HepG2 (cell line): ENCODE measurements around the gene NUDT22. TPM values are rescaled to one million over a fixed set of nuclear protein-coding genes. Genes with fewer than 3 reads are reported as not detected.
A peak's percentile ranks its signal among the peaks of the same experiment; 100 is the strongest.

Experiments
- ATAD3A ChIP-seq: sonication (generic); formaldehyde crosslinking; IDR thresholded peaks from 2 replicates; pipeline ENCODE4 v1.4.0; 2020; ENCODE audit warnings: missing genetic modification reagents
- BRD4 ChIP-seq: sonication (generic); formaldehyde crosslinking; IDR thresholded peaks from 2 replicates; pipeline ENCODE4 v1.4.0; 2020; ENCODE audit warnings: missing genetic modification reagents
- FIP1L1 ChIP-seq: fragments of 200-400 bp; formaldehyde crosslinking; IDR thresholded peaks from 2 replicates; pipeline ENCODE4 v1.6.1; 2018; ENCODE audit warnings: low read depth, mild to moderate bottlenecking, low read length, moderate library complexity, borderline replicate concordance; ENCODE audit not compliant: insufficient read depth
- FLYWCH1 ChIP-seq: sonication (generic); formaldehyde crosslinking; IDR thresholded peaks from 2 replicates; pipeline ENCODE4 v1.8.1; 2023; ENCODE audit warnings: mild to moderate bottlenecking, missing genetic modification reagents
- GFI1 ChIP-seq: sonication (generic); formaldehyde crosslinking; IDR thresholded peaks from 2 replicates; pipeline ENCODE4 v1.5.0; 2020; ENCODE audit warnings: missing genetic modification reagents, mild to moderate bottlenecking, borderline replicate concordance
- HNRNPH1 ChIP-seq: fragments of 200-400 bp; formaldehyde crosslinking; optimal IDR thresholded peaks from 2 replicates; pipeline ENCODE3; 2017; ENCODE audit warnings: mild to moderate bottlenecking, low read depth, low read length
- KLF13 ChIP-seq: sonication (generic); formaldehyde crosslinking; IDR thresholded peaks from 2 replicates; pipeline ENCODE4 v1.4.0; 2020; ENCODE audit warnings: mild to moderate bottlenecking, missing genetic modification reagents
- MIER3 ChIP-seq: IDR thresholded peaks from 2 replicates; pipeline ENCODE4 v1.6.1; 2016; ENCODE audit warnings: missing compliant biosample characterization, borderline replicate concordance
- MTA3 ChIP-seq: sonication (generic); formaldehyde crosslinking; IDR thresholded peaks from 2 replicates; pipeline ENCODE4 v1.4.0; 2020; ENCODE audit warnings: missing genetic modification reagents
- MYC ChIP-seq: sonication (generic); formaldehyde crosslinking; IDR thresholded peaks from 2 replicates; pipeline ENCODE4 v1.9.0; 2021; ENCODE audit warnings: missing genetic modification reagents, borderline replicate concordance
- NR2F6 ChIP-seq, 2 experiments: IDR thresholded peaks; 2 replicates each; pipeline ENCODE4 v1.6.1; 2016; ENCODE audit warnings: antibody characterized with exemption in 1 of 2, mild to moderate bottlenecking in 1 of 2
- RAD21 ChIP-seq: fragments of 450-650 bp; formaldehyde crosslinking; IDR thresholded peaks from 2 replicates; pipeline ENCODE4 v1.5.0; 2020; ENCODE audit warnings: mild to moderate bottlenecking
- RBM39 ChIP-seq: fragments of 200-400 bp; formaldehyde crosslinking; IDR thresholded peaks from one replicate; pipeline ENCODE4 v1.6.1; 2018; ENCODE audit warnings: antibody characterized with exemption, mild to moderate bottlenecking, low read depth, low read length; ENCODE audit not compliant: poor library complexity, severe bottlenecking
- RFX1 ChIP-seq: fragments of 450-650 bp; IDR thresholded peaks from 2 replicates; pipeline ENCODE4 v1.6.1; 2017
- SRSF4 ChIP-seq: fragments of 200-400 bp; formaldehyde crosslinking; IDR thresholded peaks from one replicate; pipeline ENCODE4 v1.6.1; 2018; ENCODE audit warnings: mild to moderate bottlenecking, low read depth, low read length, moderate library complexity; ENCODE audit not compliant: poor library complexity, severe bottlenecking
- ZFP62 ChIP-seq: sonication (generic); formaldehyde crosslinking; IDR thresholded peaks from 2 replicates; pipeline ENCODE4 v1.4.0; 2020; ENCODE audit warnings: missing genetic modification reagents
- ZFP82 ChIP-seq: sonication (generic); formaldehyde crosslinking; IDR thresholded peaks from 2 replicates; pipeline ENCODE4 v1.5.1; 2020; ENCODE audit warnings: mild to moderate bottlenecking, missing genetic modification reagents, borderline replicate concordance
- ZMYM4 ChIP-seq: sonication (generic); formaldehyde crosslinking; IDR thresholded peaks from 2 replicates; pipeline ENCODE4 v1.8.1; 2023; ENCODE audit warnings: mild to moderate bottlenecking, missing genetic modification reagents
- ZNF790 ChIP-seq: sonication (generic); formaldehyde crosslinking; IDR thresholded peaks from 2 replicates; pipeline ENCODE4 v1.8.0; 2022; ENCODE audit warnings: missing genetic modification reagents, mild to moderate bottlenecking, borderline replicate concordance
- polyA plus RNA-seq, 8 experiments: library from polyadenylated mRNA; depleted of rRNA in 3 of 8; stranded (reverse) in 7 of 8; unstranded in 1 of 8; fragments of >200 nt; fragmentation: Illumina TruSeq in 4 of 8; extraction: Trizol in 4 of 8; gene quantifications; 2 replicates each; pipeline versions ENCODE4 v1.2.1 to v1.2.3, GENCODE V29; 2011 to 2016; ENCODE audit warnings: low read depth in 4 of 8, missing spikeins in 1 of 8, mixed read lengths in 1 of 8; ENCODE audit not compliant: insufficient read depth in 1 of 8
- total RNA-seq, 5 experiments: library from RNA; depleted of rRNA; stranded (reverse); fragments of >200 nt; fragmentation: Illumina TruSeq; extraction: Trizol; gene quantifications; 2 replicates each; pipeline ENCODE4 v1.2.3, GENCODE V29; 2016; ENCODE audit warnings: low read depth in 1 of 5
- TF ChIP-seq, protein P1 (sequence below): IDR thresholded peaks from 2 replicates; pipeline ENCODE4 v1.6.1; 2016; ENCODE audit warnings: missing compliant biosample characterization, missing genetic modification reagents, borderline replicate concordance
- TF ChIP-seq, protein P2 (sequence below): sonication (generic); formaldehyde crosslinking; IDR thresholded peaks from 2 replicates; pipeline ENCODE4 v1.4.0; 2020; ENCODE audit warnings: missing genetic modification reagents
- TF ChIP-seq, protein P3 (sequence below), 2 experiments: sonication (generic) in 1 of 2; formaldehyde crosslinking in 1 of 2; IDR thresholded peaks; 2 replicates each; pipeline versions ENCODE4 v1.5.1 to v1.6.1; 2011 to 2020; ENCODE audit warnings: borderline replicate concordance in 1 of 2, low read depth in 1 of 2, low read length in 1 of 2, mild to moderate bottlenecking in 1 of 2, missing genetic modification reagents in 1 of 2, moderate library complexity in 1 of 2
- TF ChIP-seq, protein P4 (sequence below): IDR thresholded peaks from 2 replicates; pipeline ENCODE4 v1.6.1; 2016; ENCODE audit warnings: control low read depth
- TF ChIP-seq, protein P5 (sequence below): IDR thresholded peaks from 2 replicates; pipeline ENCODE4 v1.6.1; 2016; ENCODE audit warnings: low read depth

Gene NUDT22
- total and polyA plus RNA-seq, 2 of the 13 experiments (the other 11 are each of a cell fraction or from before 2014, with no cell fraction given) = 33.5 to 39.8 TPM

DNA sequence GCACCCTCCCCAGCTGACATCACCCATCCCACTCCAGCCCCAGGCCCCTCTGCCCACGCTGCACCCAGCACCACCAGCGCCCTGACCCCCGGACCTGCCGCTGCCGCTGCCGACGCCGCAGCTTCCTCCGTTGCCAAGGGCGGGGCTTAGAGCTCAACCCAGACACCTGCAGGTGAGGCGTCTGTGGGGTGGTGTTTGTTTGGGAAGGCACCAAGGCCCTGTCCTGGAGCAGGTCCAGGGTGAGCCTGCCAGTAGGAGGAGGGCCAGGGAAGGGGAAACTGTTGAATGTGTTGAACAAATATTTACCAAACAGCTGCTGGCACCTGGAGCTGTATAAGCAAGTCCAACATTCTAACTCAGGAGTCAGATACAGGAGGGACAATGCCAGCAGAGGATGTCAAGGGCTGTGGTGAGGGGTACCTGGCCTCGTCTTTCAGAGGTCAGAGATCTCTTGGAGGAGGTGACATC lies 11.4 kb downstream of the NUDT22 start (continued):
- TF ChIP-seq, protein P1, sequence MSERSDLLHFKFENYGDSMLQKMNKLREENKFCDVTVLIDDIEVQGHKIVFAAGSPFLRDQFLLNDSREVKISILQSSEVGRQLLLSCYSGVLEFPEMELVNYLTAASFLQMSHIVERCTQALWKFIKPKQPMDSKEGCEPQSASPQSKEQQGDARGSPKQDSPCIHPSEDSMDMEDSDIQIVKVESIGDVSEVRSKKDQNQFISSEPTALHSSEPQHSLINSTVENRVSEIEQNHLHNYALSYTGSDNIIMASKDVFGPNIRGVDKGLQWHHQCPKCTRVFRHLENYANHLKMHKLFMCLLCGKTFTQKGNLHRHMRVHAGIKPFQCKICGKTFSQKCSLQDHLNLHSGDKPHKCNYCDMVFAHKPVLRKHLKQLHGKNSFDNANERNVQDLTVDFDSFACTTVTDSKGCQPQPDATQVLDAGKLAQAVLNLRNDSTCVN (CRISPR knock-in tag) = 0 out of 2 replicates have a peak, but pooled peaks have one; percentile 38
- TF ChIP-seq MYC (CRISPR knock-in tag) (peak; percentile 37; the same call in 1 of the 2 replicates), RBM39 (no peak), RAD21 (CRISPR knock-in tag) (no peak), ZFP82 (CRISPR knock-in tag) (no peak), SRSF4 (no peak), NR2F6 (IDR thresholded peaks at IDR 0.05) (0 out of 2 replicates have a peak, but pooled peaks have one; percentile 19), NR2F6 (CRISPR knock-in tag; IDR thresholded peaks at IDR 0.05) (peak; percentile 56; the same call in 1 of the 2 replicates), MIER3 (CRISPR knock-in tag) (no peak; the same call in 1 of the 2 replicates), RFX1 (peak; percentile 70), HNRNPH1 (no peak), ATAD3A (CRISPR knock-in tag) (no peak), GFI1 (CRISPR knock-in tag) (no peak), ZFP62 (CRISPR knock-in tag) (no peak), FLYWCH1 (CRISPR knock-in tag) (no peak), ZNF790 (no peak), MTA3 (no peak), FIP1L1 (no peak), BRD4 (CRISPR knock-in tag) (no peak), ZMYM4 (CRISPR knock-in tag) (no peak), KLF13 (CRISPR knock-in tag) (no peak)
- TF ChIP-seq, protein P2, sequence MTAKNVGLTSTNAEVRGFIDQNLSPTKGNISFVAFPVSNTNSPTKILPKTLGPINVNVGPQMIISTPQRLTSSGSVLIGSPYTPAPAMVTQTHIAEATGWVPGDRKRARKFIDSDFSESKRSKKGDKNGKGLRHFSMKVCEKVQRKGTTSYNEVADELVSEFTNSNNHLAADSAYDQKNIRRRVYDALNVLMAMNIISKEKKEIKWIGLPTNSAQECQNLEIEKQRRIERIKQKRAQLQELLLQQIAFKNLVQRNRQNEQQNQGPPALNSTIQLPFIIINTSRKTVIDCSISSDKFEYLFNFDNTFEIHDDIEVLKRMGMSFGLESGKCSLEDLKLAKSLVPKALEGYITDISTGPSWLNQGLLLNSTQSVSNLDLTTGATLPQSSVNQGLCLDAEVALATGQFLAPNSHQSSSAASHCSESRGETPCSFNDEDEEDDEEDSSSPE (CRISPR knock-in tag) = 0 out of 2 replicates have a peak, but pooled peaks have one; percentile 26
- TF ChIP-seq, protein P3, sequence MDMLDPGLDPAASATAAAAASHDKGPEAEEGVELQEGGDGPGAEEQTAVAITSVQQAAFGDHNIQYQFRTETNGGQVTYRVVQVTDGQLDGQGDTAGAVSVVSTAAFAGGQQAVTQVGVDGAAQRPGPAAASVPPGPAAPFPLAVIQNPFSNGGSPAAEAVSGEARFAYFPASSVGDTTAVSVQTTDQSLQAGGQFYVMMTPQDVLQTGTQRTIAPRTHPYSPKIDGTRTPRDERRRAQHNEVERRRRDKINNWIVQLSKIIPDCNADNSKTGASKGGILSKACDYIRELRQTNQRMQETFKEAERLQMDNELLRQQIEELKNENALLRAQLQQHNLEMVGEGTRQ (IDR thresholded peaks at IDR 0.05; ENCODE audit: low read depth, low read length) = no peak
- TF ChIP-seq, protein P3 (CRISPR knock-in tag; IDR thresholded peaks at IDR 0.05; ENCODE audit: borderline replicate concordance) = no peak
- TF ChIP-seq, protein P4, sequence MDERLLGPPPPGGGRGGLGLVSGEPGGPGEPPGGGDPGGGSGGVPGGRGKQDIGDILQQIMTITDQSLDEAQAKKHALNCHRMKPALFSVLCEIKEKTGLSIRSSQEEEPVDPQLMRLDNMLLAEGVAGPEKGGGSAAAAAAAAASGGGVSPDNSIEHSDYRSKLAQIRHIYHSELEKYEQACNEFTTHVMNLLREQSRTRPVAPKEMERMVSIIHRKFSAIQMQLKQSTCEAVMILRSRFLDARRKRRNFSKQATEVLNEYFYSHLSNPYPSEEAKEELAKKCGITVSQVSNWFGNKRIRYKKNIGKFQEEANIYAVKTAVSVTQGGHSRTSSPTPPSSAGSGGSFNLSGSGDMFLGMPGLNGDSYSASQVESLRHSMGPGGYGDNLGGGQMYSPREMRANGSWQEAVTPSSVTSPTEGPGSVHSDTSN (CRISPR knock-in tag) = no peak
- TF ChIP-seq, protein P5, sequence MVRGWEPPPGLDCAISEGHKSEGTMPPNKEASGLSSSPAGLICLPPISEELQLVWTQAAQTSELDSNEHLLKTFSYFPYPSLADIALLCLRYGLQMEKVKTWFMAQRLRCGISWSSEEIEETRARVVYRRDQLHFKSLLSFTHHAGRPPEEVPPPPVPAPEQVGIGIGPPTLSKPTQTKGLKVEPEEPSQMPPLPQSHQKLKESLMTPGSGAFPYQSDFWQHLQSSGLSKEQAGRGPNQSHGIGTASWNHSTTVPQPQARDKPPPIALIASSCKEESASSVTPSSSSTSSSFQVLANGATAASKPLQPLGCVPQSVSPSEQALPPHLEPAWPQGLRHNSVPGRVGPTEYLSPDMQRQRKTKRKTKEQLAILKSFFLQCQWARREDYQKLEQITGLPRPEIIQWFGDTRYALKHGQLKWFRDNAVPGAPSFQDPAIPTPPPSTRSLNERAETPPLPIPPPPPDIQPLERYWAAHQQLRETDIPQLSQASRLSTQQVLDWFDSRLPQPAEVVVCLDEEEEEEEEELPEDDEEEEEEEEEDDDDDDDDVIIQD (CRISPR knock-in tag) = no peak
